Cerebellar cortex (tissue), 1 donor: ENCODE results near the gene ASAP2.

Experiments
- DNase-seq: peaks from one replicate; pipeline ENCODE4 v3.0.0-alpha.2; 2015; ENCODE audit warnings: low spot score

The ASAP2 gene

DNA sequence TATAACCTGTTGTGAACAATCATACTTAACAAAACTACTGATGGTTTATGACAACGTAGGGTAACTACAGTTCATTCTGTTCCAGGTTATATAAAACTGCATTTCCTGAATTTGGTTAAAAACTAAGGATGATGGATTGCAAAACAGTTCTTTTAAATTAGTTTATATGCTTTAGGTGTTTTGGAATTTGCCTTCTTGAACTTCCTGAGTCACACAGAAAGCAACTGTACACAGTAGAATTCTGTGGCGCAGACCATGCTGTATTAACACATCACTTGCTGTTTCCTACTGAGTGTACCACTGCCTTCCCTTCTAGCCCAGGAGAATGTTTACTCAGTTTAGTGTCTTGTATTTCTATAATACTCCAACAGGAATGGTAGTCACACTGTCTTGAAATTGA is 197.3 kb downstream of the ASAP2 start:
- DNase-seq, result no peak

DNA sequence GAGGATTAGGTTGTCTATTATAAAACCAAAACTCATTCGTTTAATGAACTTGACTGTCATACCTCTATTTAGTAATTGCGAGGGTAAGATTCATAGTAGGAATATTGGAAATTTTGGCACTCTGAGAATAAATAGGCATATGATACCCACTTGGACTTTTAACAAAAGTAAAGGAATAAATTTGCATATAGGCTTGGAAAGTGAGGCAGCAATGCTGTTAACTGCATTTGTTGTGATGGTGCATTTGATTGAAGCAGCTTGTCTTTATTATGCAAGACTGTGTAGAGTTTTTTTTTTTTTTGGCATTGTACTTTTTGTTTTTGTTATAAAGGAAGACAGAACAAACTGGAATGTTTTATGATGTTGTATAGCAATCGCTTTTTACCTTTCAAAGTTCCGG is 197.8 kb downstream of the ASAP2 start:
- DNase-seq, result no peak

DNA sequence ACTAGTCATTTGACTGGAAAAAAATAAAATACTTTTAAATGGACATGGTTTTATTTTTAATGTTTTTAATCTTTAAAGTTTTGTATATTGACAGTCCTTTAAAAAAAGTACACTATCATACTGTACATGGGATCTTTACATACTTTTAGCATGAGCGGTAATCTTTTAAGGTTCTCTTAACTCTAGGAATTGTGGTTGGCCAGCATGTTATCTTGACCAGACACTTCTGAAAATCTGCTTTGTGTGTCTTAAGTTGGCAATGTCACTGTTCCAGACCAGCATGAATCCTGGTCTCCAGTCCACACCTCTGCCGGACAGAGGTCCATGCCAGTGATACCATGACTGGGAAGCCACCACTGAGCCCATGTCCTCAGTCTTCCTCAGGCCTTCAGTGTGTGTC is 199.0 kb downstream of the ASAP2 start:
- DNase-seq, result no peak

DNA sequence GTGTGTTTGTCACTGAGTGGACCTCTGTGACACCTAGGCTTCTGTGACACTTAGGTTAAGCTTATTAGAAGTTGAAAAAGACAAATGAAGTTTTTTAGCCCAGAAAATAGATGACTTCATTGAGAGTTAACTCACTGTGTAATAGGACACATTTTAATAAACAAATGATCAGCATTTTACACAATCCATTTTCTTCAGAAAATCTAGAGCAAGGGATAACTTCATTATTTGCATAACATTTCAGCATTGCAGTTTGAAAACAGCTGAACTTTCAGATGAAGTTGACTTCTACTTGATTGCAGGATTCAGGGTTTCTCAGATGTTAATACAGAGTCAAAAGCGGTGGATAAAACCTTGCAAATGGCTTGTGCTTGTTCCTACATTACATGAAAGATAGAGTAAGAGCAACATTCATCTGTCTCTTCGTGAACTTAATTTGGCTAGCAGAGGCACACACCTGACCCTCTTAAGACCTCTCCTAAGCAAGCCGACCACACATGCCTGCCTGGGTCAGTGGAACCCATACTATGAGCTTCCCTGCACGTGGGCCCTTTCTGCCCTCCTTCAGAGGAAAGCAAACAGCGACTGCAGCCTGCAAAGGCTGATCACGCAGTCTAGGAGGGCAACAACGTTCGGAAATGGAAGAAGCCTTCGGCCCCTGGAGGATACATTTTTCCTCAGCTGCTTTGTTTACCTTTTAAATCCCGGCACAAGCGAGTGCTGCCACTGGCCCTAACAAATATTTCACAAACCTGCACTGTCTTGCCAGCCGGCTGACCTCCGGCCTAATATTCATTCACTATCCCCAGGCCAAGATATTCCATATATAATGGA is 200.1 kb downstream of the ASAP2 start:
- no peak for DNase-seq

DNA sequence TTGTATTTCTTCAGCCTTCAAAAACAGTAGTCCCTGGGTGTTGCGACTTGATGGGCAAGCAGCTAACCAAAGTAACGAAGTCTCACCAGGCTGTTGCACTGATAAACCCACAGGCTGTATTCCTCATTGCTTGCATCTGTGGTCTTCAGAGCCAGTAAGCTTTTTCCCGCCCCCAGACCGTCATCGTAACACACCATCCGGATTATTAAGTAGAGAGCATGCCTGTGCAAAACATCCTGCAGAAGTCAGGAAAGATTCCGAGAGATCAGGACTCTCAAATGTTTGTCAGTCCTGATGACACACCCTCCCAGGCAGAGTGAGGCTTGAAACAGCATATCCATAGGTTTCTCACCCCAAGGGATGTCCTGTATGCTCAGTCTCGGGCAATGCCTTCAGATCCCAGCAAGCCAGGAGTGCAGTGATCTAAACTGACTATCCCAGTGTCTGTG is 200.8 kb downstream of the ASAP2 start:
- DNase-seq, result no peak

DNA sequence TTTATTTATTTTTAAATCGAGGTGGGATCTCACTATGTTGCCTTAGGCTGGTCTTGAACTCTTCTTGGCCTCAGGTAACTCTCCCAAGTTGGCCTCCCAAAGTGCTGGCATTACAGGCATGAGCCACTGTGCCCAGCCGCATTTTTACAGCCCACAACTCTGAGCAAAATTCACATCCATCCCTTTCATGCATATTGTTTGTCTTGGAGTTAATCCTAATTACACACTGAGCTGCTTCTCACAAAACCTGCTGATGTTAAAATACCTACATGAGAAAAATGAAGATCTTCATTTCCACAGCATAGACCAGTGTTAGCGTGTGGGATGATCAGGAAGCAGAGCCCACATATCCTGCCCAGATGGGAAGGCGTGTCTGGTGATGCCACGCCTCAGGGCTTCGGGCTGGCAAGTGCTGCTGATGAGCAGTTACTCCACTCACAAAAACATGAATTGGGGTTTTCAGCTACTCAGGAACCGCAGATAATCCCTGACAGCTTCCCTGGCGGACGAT is 202.1 kb downstream of the ASAP2 start:
- peak; percentile 80 for DNase-seq

DNA sequence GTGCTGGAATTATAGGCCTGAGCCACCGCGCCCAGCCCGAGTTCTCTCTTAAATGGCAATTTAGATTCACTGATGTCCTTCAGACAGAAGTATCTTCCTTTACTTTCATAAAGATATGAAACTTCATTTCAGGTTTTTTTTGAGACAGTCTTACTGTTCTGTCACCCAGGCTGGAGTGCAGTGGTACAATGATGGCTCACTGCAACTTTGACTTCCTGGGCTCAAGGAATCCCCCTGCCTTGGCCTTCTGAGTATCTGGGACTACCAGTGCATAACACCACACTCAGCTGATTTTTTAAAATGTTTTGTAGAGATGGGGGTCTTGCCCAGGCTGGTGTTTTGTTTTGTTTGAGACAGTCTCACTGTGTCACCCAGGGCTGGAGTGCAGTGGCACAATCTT is 203.5 kb downstream of the ASAP2 start:
- DNase-seq, result no peak

DNA sequence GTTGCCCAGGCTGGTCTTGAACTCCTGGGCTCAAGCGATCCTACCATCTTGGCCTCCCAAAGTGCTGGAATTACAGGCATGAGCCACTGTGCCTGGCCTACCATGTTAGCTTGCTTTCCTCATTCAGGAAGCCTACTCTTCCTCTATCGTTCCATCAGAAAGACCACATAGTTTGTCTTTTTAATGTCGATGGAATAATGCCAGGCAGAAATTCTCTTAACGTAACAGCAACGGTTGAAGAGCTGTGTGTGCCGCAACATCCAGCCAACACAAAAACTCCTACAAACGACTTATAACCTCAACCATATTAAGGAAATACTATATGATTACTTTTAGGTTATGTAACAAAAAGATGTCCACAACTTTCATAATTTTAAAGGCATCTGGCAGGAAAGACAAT is 206.2 kb downstream of the ASAP2 start:
- DNase-seq, result no peak

DNA sequence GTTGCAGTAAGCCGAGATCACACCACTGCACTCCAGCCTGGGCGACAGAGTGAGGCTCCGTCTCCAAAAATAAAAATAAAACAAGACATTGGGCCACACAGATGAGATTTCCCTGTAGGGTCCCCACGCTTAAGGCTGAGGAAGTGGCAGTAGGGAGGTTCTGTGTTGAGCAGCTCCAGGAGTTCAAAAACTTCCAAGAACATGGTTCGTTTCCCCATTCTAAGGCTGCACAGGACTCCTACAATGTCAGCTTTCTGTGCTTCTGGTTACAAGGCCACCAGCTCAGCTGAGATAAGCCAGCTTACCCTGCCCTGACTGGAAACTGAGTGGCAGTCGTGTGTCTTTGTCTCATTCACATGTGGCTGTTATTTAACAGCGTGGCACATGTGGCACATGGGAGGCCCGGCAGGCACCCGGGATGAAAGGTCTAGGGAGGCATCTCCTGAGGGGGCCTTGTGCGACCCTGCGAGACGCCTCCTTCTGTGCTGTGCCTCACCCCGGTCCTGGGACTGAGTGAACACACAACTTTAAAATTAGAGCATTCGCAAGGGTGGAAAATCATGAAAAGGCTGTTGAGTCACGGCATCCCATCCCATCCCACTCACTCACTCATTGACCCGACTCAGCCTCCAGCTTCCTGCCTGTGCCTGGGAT is 209.0 kb downstream of the ASAP2 start:
- DNase-seq, result no peak

DNA sequence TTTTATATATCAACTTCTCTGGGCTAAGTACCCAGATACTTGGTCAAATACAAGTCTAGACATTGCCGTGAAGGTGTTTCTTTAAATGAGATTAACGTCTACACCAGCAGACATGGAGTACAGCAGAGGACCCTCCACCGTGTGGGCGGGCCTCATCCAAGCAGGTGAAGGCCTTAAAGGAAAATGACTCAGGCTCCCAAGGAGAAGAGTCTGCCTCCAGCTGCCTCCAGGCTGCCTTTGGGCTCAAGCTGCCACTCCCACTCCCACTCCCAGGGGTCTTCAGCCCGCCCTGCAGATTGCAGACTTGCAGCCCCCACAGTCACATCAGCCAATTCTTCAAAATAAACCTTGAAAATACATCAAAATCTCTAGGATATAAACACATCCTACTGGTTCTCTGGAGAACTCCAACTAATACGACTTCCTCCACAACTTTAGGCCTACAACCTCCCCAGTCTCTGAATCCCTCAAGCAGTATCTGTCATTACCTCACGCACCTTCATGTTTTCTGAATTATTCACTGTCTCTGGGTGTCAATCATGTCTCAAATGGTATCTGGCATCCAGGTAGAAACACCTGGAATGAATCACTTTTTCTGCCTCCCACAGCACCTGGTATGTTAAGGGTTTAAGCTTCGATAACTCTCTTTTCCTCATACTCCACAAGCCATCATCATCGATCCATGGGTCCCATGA is 209.8 kb downstream of the ASAP2 start:
- no peak for DNase-seq

DNA sequence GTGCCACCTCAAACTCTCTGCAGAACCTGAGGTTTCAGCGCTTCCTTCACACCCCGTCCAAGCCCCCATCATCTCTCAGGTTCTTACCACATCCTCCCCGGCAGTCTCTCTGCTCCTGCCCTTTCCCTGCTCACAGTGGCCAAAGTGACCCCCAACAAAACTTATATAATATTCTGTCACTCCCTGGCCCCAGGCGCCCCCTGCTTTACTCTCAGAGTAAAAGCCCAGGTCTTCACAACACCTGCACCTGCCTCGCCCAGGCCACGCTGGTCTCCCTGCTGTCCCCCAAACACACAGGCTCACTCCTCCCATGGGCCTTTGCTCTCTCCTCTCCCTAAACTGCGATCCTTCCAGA is 210.3 kb downstream of the ASAP2 start:
- no peak for DNase-seq

DNA sequence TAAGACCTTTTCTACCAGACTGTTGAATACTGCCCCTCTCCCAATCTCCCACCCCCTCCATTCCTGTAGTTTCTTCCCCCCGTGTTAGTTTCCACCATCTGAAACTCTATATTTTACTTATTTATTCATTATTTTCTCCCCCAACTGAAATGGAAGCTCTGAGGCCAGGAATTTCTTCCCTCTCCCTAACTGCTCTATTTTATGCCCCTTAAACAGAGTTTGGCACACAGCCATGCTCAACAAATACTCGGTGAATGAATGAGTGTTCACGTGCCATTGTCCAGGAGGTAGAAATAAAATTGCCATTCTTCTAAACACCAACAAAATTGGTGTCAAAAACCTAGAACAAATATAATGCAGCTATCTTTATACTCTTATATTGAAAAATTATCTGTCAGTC is 211.1 kb downstream of the ASAP2 start:
- DNase-seq, result no peak

DNA sequence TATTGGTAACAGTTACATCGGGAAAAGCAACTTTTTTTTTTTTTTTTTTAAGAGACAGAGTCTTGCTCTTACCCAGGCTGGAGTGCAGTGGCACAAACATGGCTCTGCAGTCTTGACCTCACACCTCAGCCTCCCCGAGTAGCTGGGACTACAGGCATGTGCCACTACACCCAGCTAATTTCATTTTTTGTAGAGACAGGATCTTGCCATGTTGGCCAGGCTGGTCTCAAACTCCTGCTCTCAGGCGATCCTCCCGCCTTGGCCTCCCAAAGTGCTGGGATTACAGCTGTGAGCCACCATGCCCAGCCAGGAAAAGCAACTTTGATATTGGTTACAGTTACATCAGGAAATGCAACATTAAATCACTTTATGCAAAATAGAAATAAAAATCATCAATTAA is 212.1 kb downstream of the ASAP2 start:
- DNase-seq, result no peak

DNA sequence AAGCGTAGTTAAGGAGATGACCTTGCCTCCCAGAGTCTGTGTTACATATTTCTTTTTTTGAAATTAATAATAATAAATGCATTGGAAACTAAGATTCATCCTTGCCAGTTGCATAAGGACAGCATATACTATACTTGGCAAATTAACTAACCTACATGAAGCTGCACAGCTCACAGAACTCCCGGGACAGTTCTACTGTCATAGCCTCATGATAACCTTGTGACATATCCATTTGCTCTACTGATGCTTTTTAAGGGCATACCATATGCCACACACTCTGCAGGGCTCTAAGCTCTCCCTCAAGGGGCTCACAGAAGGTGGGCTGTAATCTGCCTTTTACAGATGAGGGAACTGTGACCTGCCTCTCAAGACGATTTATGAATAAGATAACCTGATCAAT is 212.9 kb downstream of the ASAP2 start:
- no peak for DNase-seq

DNA sequence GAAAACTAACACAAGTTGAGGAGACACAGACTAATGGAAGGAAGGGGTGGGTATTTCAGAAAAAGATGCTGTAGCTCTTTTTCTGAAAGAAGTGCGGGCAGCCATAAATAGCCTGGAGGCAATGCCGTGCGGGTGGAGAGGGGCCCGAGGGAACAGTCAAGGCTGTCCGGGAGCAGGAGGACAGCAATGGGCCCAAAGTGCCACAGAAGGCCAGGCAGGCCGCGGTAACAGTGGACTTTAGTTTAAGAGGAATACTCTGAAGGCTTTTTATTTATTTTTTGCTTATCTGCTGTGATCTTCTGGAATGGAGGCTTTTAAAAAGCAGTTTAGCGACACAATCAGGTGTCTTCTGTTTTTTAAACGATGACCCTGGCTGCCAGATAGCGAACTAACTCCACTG is 213.9 kb downstream of the ASAP2 start:
- no peak for DNase-seq

DNA sequence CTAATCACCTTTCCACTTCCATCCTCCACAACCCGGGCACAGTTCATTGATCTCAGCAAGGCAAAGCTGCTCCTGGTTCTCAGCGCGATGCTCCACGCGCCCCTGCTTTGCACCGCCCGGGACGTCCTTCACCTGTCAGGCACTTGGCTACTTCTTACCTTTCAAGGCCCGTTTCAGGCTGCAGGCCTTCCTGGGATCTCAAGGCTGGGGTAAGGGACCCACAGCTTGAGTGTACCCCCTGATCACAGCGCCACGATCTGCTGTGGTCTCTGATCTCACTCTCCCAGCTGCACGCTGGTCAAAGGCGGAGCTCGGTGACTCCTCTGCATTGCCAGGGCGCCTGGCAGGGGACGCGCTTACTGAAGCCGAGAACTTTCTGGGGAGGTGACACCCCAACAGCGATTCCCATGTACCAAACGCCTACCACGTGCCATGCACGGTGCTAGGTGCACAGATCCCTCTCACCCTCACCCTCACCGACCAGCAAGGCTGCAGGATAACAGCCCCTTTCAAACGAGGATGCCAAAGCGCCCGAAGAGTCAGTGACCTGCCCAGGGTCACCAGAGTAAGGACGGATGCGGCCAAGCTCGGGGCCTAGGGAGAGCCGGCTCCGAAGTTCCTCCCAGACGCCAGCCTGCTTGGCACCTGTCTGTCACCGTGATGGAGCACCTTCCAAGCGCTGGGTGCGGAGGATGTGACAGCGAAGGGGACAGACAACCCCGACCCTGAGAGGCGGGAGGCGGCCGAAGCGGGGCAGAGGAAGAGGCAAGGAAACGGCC is 215.9 kb downstream of the ASAP2 start:
- DNase-seq, result peak; percentile 62

DNA sequence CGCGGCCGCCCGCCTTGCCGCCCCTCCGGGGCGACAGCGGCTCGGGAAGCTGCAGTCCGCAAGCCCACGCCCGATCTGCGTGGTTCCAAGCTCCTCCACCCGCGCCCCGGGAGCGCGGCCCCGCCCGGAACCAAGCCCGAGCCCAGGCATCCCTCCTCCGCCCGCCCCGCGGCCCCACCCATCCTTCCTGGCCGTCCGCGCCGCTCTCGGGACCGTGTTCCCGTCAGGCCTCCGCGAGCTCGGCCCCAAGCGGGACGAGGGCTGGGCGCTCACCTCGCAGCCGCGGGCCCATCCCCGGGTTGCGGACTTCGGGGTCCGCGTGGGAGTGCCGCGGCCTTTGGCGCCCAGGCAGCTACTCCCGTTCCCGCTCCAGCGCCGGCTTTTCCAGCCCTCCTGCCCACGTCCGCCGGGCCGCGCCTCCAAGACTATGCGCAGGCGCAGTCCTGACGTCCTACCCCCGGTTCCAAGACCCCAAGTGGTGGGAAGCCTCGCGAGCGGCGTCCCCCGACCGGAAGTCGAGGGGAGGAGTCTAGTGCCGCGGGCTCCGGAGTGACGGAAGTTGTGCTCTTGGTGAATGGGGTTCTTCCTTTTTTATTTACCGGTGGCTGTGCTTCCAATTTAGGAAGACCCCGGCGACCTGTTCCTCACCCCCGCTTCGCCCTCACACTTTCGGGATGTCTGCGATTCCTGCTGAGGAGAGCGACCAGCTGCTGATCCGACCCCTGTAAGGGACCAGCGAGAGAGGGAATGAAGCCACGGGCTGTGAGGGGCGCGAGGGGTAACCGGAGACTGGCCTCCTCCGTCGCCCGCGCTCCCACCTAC is 216.7 kb downstream of the ASAP2 start, which contains the start of the genes CPSF3 and ITGB1BP1:
TSS of gene CPSF3 (plus strand) at position 555 of the 822 bp plus-strand sequence. CDS start at position 675, 120 bp downstream.
TSS of gene ITGB1BP1 (minus strand) at position 429 of the 822 bp plus-strand sequence. CDS start 4,831 bp downstream, outside the sequence.
- peak; percentile 97 for DNase-seq

DNA sequence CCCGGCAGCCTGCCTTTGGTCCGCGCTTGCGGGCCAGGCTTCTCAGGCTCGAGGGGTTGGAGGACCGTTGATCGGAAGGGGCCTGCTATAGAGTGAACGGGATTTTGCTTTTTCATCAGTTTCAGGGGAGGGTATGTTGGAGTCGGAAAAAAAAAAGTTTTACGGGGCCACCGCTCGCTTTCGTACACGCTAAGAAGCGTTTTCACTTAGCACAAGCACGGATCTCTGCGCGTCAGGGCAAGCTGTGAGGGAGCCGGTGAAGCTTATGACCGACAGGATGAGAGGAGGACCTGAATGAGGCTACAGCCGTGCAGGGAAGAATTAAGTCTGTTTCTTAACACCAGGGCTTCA is 217.3 kb downstream of the ASAP2 start:
- DNase-seq, result peak; percentile 46

DNA sequence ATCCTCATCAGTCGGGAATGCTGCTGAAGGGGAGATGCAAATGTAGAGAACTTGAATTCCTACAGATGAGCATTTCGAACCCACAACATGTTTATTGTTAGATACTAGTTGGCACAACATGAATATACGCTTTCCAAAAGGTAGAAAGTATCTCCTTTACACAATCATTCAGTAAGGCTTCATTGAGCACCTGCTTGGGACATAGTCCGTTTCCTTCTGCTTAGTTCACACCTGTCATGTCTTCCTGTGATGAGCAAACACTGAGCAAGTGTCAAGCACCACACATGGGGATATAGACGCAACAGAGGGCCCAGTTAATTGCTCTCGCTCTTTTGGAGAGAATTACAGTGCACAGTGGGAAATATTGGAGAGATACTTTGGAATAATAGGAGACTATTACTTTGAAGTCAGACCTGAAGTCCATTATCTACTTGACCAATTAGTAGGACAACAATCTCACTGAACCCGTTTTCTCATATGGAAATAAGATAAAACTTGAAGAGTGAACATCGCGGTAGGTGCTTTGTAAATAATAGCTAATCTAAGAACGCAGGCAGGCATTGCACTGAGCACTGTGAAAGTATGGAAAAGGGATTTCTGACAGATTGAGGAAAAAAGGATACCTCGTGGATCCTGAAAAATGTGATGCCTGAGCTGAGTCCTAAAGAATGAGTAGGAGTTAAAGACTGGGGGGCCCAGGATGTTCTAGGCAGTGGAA is 218.0 kb downstream of the ASAP2 start:
- no peak for DNase-seq

DNA sequence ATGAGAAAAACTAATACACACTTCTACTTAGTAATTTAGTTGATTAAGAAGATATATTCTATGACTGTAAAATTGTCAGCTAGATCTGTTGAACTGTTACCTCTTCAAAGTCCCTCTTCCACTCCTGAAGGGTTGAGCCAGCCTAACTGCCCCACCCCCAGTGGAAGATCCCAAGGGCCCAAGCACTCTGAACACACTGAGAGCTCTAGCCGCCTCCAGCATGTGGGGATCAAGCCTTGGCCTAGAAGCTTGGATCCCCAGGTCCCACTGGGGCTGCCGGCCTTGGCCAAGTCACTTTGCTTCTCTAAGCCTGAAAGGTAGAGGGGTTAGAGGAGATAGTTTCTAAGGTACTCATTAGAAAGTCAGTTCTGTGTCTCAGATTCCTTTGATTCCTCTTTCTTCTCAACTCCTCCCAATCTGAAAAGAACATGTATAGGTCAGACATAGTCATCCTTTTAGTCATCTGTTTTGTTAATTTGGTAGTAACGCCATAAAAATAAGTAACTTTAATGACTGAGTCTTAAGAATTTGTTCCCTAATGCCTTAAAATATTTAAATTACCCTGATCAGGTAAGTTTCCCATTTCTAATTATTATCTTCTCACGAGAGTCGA is 222.5 kb downstream of the ASAP2 start:
- DNase-seq, result no peak
